22Rv1 (cell line): ENCODE results near the gene GPBP1L1.

ENCODE experiments used
- H3K27ac ChIP-seq: fragments of 450-650 bp; 2 replicates; pipeline ENCODE4 v1.5.1; 2017
- ZFX ChIP-seq: fragments of 450-650 bp; IDR thresholded peaks from 2 replicates; pipeline ENCODE4 v1.6.1; 2017; ENCODE audit warnings: antibody characterized with exemption, borderline replicate concordance
- TF ChIP-seq, protein P1 (sequence below): fragments of 450-650 bp; IDR thresholded peaks from 2 replicates; pipeline ENCODE4 v1.5.1; 2017; ENCODE audit warnings: mild to moderate bottlenecking

Gene GPBP1L1

GRCh38 chr1:45617618-45618017 is 68.7 kb downstream of the GPBP1L1 start:
- H3K27ac ChIP-seq, result no peak overlapping the region
- TF ChIP-seq, protein P1, sequence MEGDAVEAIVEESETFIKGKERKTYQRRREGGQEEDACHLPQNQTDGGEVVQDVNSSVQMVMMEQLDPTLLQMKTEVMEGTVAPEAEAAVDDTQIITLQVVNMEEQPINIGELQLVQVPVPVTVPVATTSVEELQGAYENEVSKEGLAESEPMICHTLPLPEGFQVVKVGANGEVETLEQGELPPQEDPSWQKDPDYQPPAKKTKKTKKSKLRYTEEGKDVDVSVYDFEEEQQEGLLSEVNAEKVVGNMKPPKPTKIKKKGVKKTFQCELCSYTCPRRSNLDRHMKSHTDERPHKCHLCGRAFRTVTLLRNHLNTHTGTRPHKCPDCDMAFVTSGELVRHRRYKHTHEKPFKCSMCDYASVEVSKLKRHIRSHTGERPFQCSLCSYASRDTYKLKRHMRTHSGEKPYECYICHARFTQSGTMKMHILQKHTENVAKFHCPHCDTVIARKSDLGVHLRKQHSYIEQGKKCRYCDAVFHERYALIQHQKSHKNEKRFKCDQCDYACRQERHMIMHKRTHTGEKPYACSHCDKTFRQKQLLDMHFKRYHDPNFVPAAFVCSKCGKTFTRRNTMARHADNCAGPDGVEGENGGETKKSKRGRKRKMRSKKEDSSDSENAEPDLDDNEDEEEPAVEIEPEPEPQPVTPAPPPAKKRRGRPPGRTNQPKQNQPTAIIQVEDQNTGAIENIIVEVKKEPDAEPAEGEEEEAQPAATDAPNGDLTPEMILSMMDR, result no peak
- TF ChIP-seq ZFX, result no peak

- TF ChIP-seq, protein P1, result no peak
- TF ChIP-seq ZFX, result no peak
- H3K27ac ChIP-seq, result no peak overlapping the region
These were observed 70.4 kb downstream of the GPBP1L1 start for GRCh38 chr1:45615885-45616284.

- TF ChIP-seq ZFX, result no peak
- TF ChIP-seq, protein P1, result no peak
- no peak overlapping the region for H3K27ac ChIP-seq
These were observed 73.3 kb downstream of the GPBP1L1 start for GRCh38 chr1:45612941-45613579.

GRCh38 chr1:45610589-45611226 is 75.6 kb downstream of the GPBP1L1 start:
- no peak overlapping the region for H3K27ac ChIP-seq
- TF ChIP-seq, protein P1, result no peak
- no peak for TF ChIP-seq ZFX

- no peak overlapping the region for H3K27ac ChIP-seq
- TF ChIP-seq, protein P1, result no peak
- no peak for TF ChIP-seq ZFX
These were observed 77.9 kb downstream of the GPBP1L1 start for GRCh38 chr1:45608175-45609156.

DNA sequence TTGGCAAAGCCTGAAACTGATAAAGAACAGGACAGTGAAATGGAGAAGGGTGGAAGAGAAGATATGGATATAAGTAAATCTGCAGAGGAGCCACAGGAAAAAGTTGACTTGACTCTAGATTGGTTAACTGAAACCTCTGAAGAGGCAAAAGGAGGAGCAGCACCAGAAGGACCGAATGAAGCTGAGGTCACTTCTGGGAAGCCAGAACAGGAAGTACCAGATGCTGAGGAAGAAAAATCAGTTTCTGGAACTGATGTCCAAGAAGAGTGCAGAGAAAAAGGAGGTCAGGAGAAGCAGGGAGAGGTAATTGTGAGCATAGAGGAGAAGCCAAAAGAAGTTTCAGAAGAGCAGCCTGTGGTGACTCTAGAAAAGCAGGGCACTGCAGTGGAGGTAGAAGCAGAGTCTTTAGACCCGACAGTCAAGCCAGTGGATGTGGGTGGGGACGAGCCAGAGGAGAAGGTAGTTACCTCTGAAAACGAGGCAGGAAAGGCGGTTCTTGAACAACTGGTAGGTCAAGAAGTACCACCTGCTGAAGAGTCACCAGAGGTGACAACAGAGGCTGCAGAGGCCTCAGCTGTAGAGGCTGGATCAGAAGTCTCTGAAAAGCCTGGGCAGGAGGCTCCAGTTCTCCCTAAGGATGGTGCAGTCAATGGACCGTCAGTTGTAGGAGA is 78.8 kb downstream of the GPBP1L1 start:
- no peak for TF ChIP-seq ZFX
- TF ChIP-seq, protein P1, result no peak
- H3K27ac ChIP-seq, result no peak overlapping the region
